HepG2 (cell line): ENCODE results near the gene DUSP8. TPM values are rescaled to one million over a fixed set of nuclear protein-coding genes. Genes with fewer than 3 reads are reported as not detected.

Source experiments
- ATAC-seq: fragments of 200-7000 bp; cut with Tn5 transposase; 3 replicates; pipeline ENCODE4 v1.9.1; 2020; ENCODE audit warnings: mild to moderate bottlenecking, moderate library complexity
- BruUV-seq: library from RNA; stranded (reverse); fragments of 400-500 nt; replicated peaks from 2 replicates; lab custom pipeline; 2021; lab: Mats Ljungman, UMichigan
- CTCF ChIA-PET: fragments of 300-600 bp; formaldehyde crosslinking; extraction: SDS; loops from one replicate; lab custom pipeline; 2021; ENCODE audit warnings: low total read pairs, inconsistent platforms, low intra/inter-chr PET ratio; lab: Yijun Ruan, JAX
- POLR2A ChIA-PET: fragments of 350-600 bp; sonication (Branson Sonifier 250); formaldehyde crosslinking; loops from one replicate; lab custom pipeline; 2020; ENCODE audit warnings: antibody characterized with exemption, inconsistent platforms; lab: Yijun Ruan, JAX
- DNase-seq: peaks from one replicate; pipeline ENCODE4 v3.0.0-alpha.2; 2015; ENCODE audit warnings: low spot score
- FAIRE-seq: peaks from 3 replicates; lab custom pipeline; 2011; peaks lifted over from hg19 to GRCh38; lab: Jason Lieb, UNC
- H2AFZ ChIP-seq: one replicate; pipeline ENCODE4 v1.6.1; 2011; ENCODE audit warnings: low read length, inconsistent platforms
- H3K27ac ChIP-seq: fragments of 300-600 bp; 3 replicates; pipeline ENCODE4 v1.8.0; 2011; ENCODE audit warnings: mixed run types, mild to moderate bottlenecking, mixed read lengths, low read length, inconsistent platforms; ENCODE audit not compliant: insufficient read depth; ENCODE audit errors: extremely low read length
- H3K27me3 ChIP-seq, 2 experiments: fragments of 200-600 bp in 1 of 2; 2 replicates in 1 of 2; 3 replicates in 1 of 2; pipeline versions ENCODE4 v1.6.0 to v1.8.0; 2011; ENCODE audit warnings: low read length in 2 of 2, mild to moderate bottlenecking in 2 of 2, moderate library complexity in 2 of 2, inconsistent platforms in 1 of 2; ENCODE audit not compliant: insufficient read depth in 2 of 2, control insufficient read depth in 1 of 2
- H3K36me3 ChIP-seq, 2 experiments: fragments of 200-600 bp in 1 of 2; replicated peaks in 1 of 2; 2 replicates in 1 of 2; 3 replicates in 1 of 2; pipeline versions ENCODE4 v1.5.1 to v1.8.0; 2011; ENCODE audit warnings: low read length in 2 of 2, inconsistent platforms in 1 of 2; ENCODE audit not compliant: insufficient read depth in 2 of 2, control insufficient read depth in 1 of 2
- H3K4me1 ChIP-seq: 2 replicates; pipeline ENCODE4 v1.5.1; 2012; ENCODE audit warnings: low read length, inconsistent platforms; ENCODE audit not compliant: insufficient read depth
- H3K4me2 ChIP-seq: 2 replicates; pipeline ENCODE4 v1.6.0; 2011; ENCODE audit warnings: low read depth, low read length, inconsistent platforms
- H3K4me3 ChIP-seq, 3 experiments: fragments of 200-600 bp in 1 of 3; sonication (generic), shearing (Covaris generic) in 1 of 3; replicated peaks in 1 of 3; 2 replicates each; pipeline ENCODE4 v1.5.1; 2011 to 2016; ENCODE audit warnings: low read length in 3 of 3, inconsistent platforms in 2 of 3, low read depth in 2 of 3, mild to moderate bottlenecking in 2 of 3, control low read depth in 1 of 3, mixed read lengths in 1 of 3; ENCODE audit not compliant: insufficient read depth in 1 of 3
- H3K79me2 ChIP-seq: one replicate; pipeline ENCODE4 v1.6.1; 2011; ENCODE audit warnings: low read length, inconsistent platforms; ENCODE audit not compliant: insufficient read depth
- H3K9ac ChIP-seq: 2 replicates; pipeline ENCODE4 v1.6.0; 2011; ENCODE audit warnings: mild to moderate bottlenecking, low read depth, low read length, inconsistent platforms; ENCODE audit not compliant: insufficient read depth
- H3K9me3 ChIP-seq: 2 replicates; pipeline ENCODE4 v1.5.1; 2012; ENCODE audit warnings: mild to moderate bottlenecking, low read length
- H4K20me1 ChIP-seq: 2 replicates; pipeline ENCODE4 v1.6.0; 2011; ENCODE audit warnings: inconsistent platforms, mild to moderate bottlenecking, low read length, moderate library complexity; ENCODE audit not compliant: insufficient read depth
- EP300 ChIP-seq, 3 experiments: sonication (generic) in 1 of 3; formaldehyde crosslinking in 1 of 3; IDR thresholded peaks; 2 replicates each; pipeline versions ENCODE4 v1.5.1 to v1.6.1; 2011 to 2020; ENCODE audit warnings: low read depth in 2 of 3, low read length in 2 of 3, borderline replicate concordance in 1 of 3, improper control_type of control experiment in 1 of 3, mild to moderate bottlenecking in 1 of 3, missing genetic modification reagents in 1 of 3, moderate library complexity in 1 of 3
- MAFG ChIP-seq: sonication (generic); formaldehyde crosslinking; IDR thresholded peaks from 2 replicates; pipeline ENCODE4 v1.5.1; 2020; ENCODE audit warnings: mild to moderate bottlenecking, missing genetic modification reagents
- PHF5A ChIP-seq: IDR thresholded peaks from one replicate; pipeline ENCODE4 v1.6.1; 2018; ENCODE audit warnings: low read depth, missing genetic modification reagents; ENCODE audit not compliant: unreplicated experiment
- RFXAP ChIP-seq: sonication (generic); formaldehyde crosslinking; IDR thresholded peaks from 2 replicates; pipeline ENCODE4 v1.4.0; 2020; ENCODE audit warnings: missing genetic modification reagents, borderline replicate concordance
- ZC3H13 ChIP-seq: sonication (generic); formaldehyde crosslinking; IDR thresholded peaks from 2 replicates; pipeline ENCODE4 v1.8.1; 2023; ENCODE audit warnings: mild to moderate bottlenecking, missing genetic modification reagents, moderate library complexity
- ZFP82 ChIP-seq: sonication (generic); formaldehyde crosslinking; IDR thresholded peaks from 2 replicates; pipeline ENCODE4 v1.5.1; 2020; ENCODE audit warnings: mild to moderate bottlenecking, missing genetic modification reagents, borderline replicate concordance
- ZFP90 ChIP-seq: sonication (generic); formaldehyde crosslinking; IDR thresholded peaks from 2 replicates; pipeline ENCODE4 v1.8.0; 2022; ENCODE audit warnings: missing genetic modification reagents, mild to moderate bottlenecking, inconsistent platforms, borderline replicate concordance
- ZNF446 ChIP-seq: sonication (generic); formaldehyde crosslinking; IDR thresholded peaks from 2 replicates; pipeline ENCODE4 v1.5.0; 2020; ENCODE audit warnings: mild to moderate bottlenecking, missing genetic modification reagents
- ZNF605 ChIP-seq: sonication (generic); formaldehyde crosslinking; IDR thresholded peaks from 2 replicates; pipeline ENCODE4 v1.8.0; 2022; ENCODE audit warnings: mild to moderate bottlenecking, missing genetic modification reagents
- ZNF616 ChIP-seq: sonication (generic); formaldehyde crosslinking; IDR thresholded peaks from 2 replicates; pipeline ENCODE4 v1.5.0; 2020; ENCODE audit warnings: low read depth, mild to moderate bottlenecking, missing genetic modification reagents
- ZNF644 ChIP-seq: IDR thresholded peaks from 2 replicates; pipeline ENCODE4 v1.6.1; 2016; ENCODE audit warnings: low read depth
- ZNF660 ChIP-seq: sonication (generic); formaldehyde crosslinking; IDR thresholded peaks from 2 replicates; pipeline ENCODE4 v1.5.1; 2020; ENCODE audit warnings: mild to moderate bottlenecking, low read depth, missing genetic modification reagents, borderline replicate concordance
- ZNF75D ChIP-seq: sonication (generic); formaldehyde crosslinking; IDR thresholded peaks from 2 replicates; pipeline ENCODE4 v1.8.1; 2023; ENCODE audit warnings: missing genetic modification reagents, mild to moderate bottlenecking, borderline replicate concordance
- WGBS: methylation state at CpG from one replicate; pipeline ENCODE4 v1.1.6; 2017; ENCODE audit warnings: low lambda C conversion rate; 5-methylcytosine and 5-hydroxymethylcytosine counted together
- in situ Hi-C: cut with HindIII; loops from 2 replicates; pipeline ENCODE4 v1.10.0; 2017; ENCODE audit warnings: low pct_unique_long_range_greater_than_20kb; ENCODE audit not compliant: extremely low pct_ligation_motif_present
- intact Hi-C: fragments of 100-400 bp; cut with micrococcal nuclease; formaldehyde crosslinking; loops from one replicate; pipeline ENCODE4 v1.10.0; 2022; ENCODE audit not compliant: unreplicated experiment
- polyA plus RNA-seq, 8 experiments: library from polyadenylated mRNA; depleted of rRNA in 3 of 8; stranded (reverse) in 7 of 8; unstranded in 1 of 8; fragments of >200 nt; fragmentation: Illumina TruSeq in 4 of 8; extraction: Trizol in 4 of 8; gene quantifications; 2 replicates each; pipeline versions ENCODE4 v1.2.1 to v1.2.3, GENCODE V29; 2011 to 2016; ENCODE audit warnings: low read depth in 4 of 8, missing spikeins in 1 of 8, mixed read lengths in 1 of 8; ENCODE audit not compliant: insufficient read depth in 1 of 8
- total RNA-seq, 5 experiments: library from RNA; depleted of rRNA; stranded (reverse); fragments of >200 nt; fragmentation: Illumina TruSeq; extraction: Trizol; gene quantifications; 2 replicates each; pipeline ENCODE4 v1.2.3, GENCODE V29; 2016; ENCODE audit warnings: low read depth in 1 of 5
- TF ChIP-seq, protein P1 (sequence below): sonication (generic); formaldehyde crosslinking; IDR thresholded peaks from 2 replicates; pipeline ENCODE4 v1.8.0; 2022; ENCODE audit warnings: mild to moderate bottlenecking, missing genetic modification reagents, moderate library complexity
- TF ChIP-seq, protein P2 (sequence below): sonication (generic); formaldehyde crosslinking; IDR thresholded peaks from 2 replicates; pipeline ENCODE4 v1.5.0; 2020; ENCODE audit warnings: mild to moderate bottlenecking, missing genetic modification reagents, moderate library complexity
- TF ChIP-seq, protein P3 (sequence below): sonication (generic); formaldehyde crosslinking; IDR thresholded peaks from 2 replicates; pipeline ENCODE4 v1.8.1; 2023; ENCODE audit warnings: missing genetic modification reagents, mild to moderate bottlenecking, borderline replicate concordance

DUSP8 gene
- total and polyA plus RNA-seq, 2 of the 13 experiments (the other 11 are each of a cell fraction or from before 2014, with no cell fraction given) = 1.8 to 8.0 TPM

DNA sequence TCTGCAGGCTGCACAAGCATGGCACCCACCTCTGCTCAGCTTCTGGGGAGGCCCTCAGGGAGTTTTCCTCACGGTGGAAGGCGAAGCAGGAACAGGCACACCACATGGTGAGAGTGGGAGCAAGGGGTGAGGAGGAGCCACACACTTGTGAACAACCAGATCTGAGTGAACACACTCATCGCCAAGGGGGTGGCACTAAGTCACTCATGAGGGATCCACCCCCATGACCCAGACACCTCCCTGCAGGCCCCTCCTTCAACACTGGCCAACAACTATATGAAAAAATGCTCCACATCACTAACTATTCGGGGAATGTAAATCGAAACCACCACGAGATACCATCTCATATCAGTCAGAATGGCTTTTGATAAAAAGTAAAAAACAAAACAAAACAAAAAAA lies 26.7 kb upstream of the DUSP8 start:
- intact Hi-C loops (no loop called here), in situ Hi-C loops (no loop called here)
- DNase-seq (no peak), ATAC-seq (no peak), FAIRE-seq (no peak)
- no peak overlapping the region for H3K4me3 ChIP-seq
- POLR2A ChIA-PET = no interaction called here
- H3K9me3 ChIP-seq = no peaks in the 10 kb centered on the region
- no peak overlapping the region for H3K9ac ChIP-seq
- no TSS peak for BruUV-seq
- H4K20me1 ChIP-seq = no peaks in the 10 kb centered on the region
- H3K4me1 ChIP-seq = peaks cover 11% of the 10 kb centered on the region
- 29% methylated on average over 5 of the region's 6 CpGs for WGBS
- no peak overlapping the region for H3K27ac ChIP-seq
- H3K79me2 ChIP-seq = no peaks in the 10 kb centered on the region
- H3K36me3 ChIP-seq = no peaks in the 10 kb centered on the region
- no peak overlapping the region for H3K4me2 ChIP-seq
- CTCF ChIA-PET = no interaction called here
- H2AFZ ChIP-seq = no peak overlapping the region
- TF ChIP-seq ZC3H13 (CRISPR knock-in tag) (no peak), EP300 (IDR thresholded peaks at IDR 0.05; ENCODE audit: low read depth in 2 of 2, low read length in 2 of 2) (no peak), EP300 (CRISPR knock-in tag; IDR thresholded peaks at IDR 0.05; ENCODE audit: borderline replicate concordance) (no peak), ZNF616 (CRISPR knock-in tag) (no peak), ZNF75D (CRISPR knock-in tag) (no peak), ZNF660 (no peak), MAFG (no peak), PHF5A (CRISPR knock-in tag) (no peak), ZFP90 (no peak), RFXAP (CRISPR knock-in tag) (no peak), ZNF446 (no peak), ZNF644 (CRISPR knock-in tag) (no peak), ZFP82 (CRISPR knock-in tag) (no peak), ZNF605 (CRISPR knock-in tag) (no peak)
- TF ChIP-seq, protein P1, sequence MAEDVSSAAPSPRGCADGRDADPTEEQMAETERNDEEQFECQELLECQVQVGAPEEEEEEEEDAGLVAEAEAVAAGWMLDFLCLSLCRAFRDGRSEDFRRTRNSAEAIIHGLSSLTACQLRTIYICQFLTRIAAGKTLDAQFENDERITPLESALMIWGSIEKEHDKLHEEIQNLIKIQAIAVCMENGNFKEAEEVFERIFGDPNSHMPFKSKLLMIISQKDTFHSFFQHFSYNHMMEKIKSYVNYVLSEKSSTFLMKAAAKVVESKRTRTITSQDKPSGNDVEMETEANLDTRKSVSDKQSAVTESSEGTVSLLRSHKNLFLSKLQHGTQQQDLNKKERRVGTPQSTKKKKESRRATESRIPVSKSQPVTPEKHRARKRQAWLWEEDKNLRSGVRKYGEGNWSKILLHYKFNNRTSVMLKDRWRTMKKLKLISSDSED (CRISPR knock-in tag) = no peak
- TF ChIP-seq, protein P2, sequence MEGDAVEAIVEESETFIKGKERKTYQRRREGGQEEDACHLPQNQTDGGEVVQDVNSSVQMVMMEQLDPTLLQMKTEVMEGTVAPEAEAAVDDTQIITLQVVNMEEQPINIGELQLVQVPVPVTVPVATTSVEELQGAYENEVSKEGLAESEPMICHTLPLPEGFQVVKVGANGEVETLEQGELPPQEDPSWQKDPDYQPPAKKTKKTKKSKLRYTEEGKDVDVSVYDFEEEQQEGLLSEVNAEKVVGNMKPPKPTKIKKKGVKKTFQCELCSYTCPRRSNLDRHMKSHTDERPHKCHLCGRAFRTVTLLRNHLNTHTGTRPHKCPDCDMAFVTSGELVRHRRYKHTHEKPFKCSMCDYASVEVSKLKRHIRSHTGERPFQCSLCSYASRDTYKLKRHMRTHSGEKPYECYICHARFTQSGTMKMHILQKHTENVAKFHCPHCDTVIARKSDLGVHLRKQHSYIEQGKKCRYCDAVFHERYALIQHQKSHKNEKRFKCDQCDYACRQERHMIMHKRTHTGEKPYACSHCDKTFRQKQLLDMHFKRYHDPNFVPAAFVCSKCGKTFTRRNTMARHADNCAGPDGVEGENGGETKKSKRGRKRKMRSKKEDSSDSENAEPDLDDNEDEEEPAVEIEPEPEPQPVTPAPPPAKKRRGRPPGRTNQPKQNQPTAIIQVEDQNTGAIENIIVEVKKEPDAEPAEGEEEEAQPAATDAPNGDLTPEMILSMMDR (CRISPR knock-in tag) = no peak
- TF ChIP-seq, protein P3, sequence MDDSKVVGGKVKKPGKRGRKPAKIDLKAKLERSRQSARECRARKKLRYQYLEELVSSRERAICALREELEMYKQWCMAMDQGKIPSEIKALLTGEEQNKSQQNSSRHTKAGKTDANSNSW = no peak
- peaks cover 0 to 18% of the 10 kb centered on the region in 2 experiments; a peak in 3 of 5 replicates for H3K27me3 ChIP-seq
